Heart left ventricle (tissue), 16 donors: ENCODE results near the gene IQSEC1. TPM values are rescaled to one million over a fixed set of nuclear protein-coding genes. Genes with fewer than 3 reads are reported as not detected.

Experiments used
- ATAC-seq, 4 donors: fragments of 200-7000 bp; cut with Tn5 transposase; one replicate each; pipeline ENCODE4 v1.9.1; 2020 to 2022; ENCODE audit warnings: moderate library complexity in 4 of 4, mild to moderate bottlenecking in 3 of 4, moderate number of reproducible peaks in 1 of 4
- DNase-seq, 5 donors: peaks; one replicate each; pipeline ENCODE4 v3.0.0-alpha.2; 2020
- H3K27ac ChIP-seq, 12 donors: fragments of 200-600 bp; sonication (generic) in 4 of 12; one replicate each; pipeline versions ENCODE4 v1.5.0 to v1.8.0; 2016 to 2022; ENCODE audit warnings: mild to moderate bottlenecking in 2 of 12
- H3K27me3 ChIP-seq, 9 donors: fragments of 200-600 bp; sonication (generic) in 2 of 9; one replicate each; pipeline versions ENCODE4 v1.5.1 to v1.8.0; 2016 to 2022; ENCODE audit warnings: mild to moderate bottlenecking in 3 of 9
- H3K36me3 ChIP-seq, 9 donors: fragments of 200-600 bp; sonication (generic) in 2 of 9; one replicate each; pipeline versions ENCODE4 v1.5.0 to v1.8.0; 2018 to 2022; ENCODE audit warnings: mild to moderate bottlenecking in 2 of 9
- H3K4me1 ChIP-seq, 12 donors: fragments of 200-600 bp; sonication (generic) in 4 of 12; one replicate each; pipeline versions ENCODE4 v1.5.0 to v1.8.0; 2016 to 2022; ENCODE audit warnings: mild to moderate bottlenecking in 3 of 12
- H3K4me3 ChIP-seq, 12 donors: fragments of 200-600 bp; sonication (generic) in 4 of 12; one replicate each; pipeline versions ENCODE4 v1.5.0 to v1.8.0; 2017 to 2022; ENCODE audit warnings: mild to moderate bottlenecking in 9 of 12, moderate library complexity in 4 of 12
- H3K9me3 ChIP-seq, 12 donors: fragments of 200-600 bp; sonication (generic) in 4 of 12; one replicate each; pipeline versions ENCODE4 v1.5.0 to v1.8.0; 2016 to 2022; ENCODE audit warnings: mild to moderate bottlenecking in 1 of 12
- POLR2A ChIP-seq, 2 donors: fragments of 450-650 bp; IDR thresholded peaks; one replicate each; pipeline ENCODE4 v1.6.1; 2017; ENCODE audit warnings: antibody characterized with exemption in 2 of 2, mild to moderate bottlenecking in 2 of 2, moderate library complexity in 2 of 2
- WGBS, 4 donors: extraction: QIAGEN DNeasy Blood & Tissue Kit in 2 of 4; methylation state at CpG; one replicate each; pipeline versions ENCODE4 v1.1.5 to v1.1.7; 2013 to 2018; 5-methylcytosine and 5-hydroxymethylcytosine counted together
- intact Hi-C, 10 donors: fragments of 100-400 bp; cut with DNase I; formaldehyde crosslinking; loops; one replicate each; pipeline versions ENCODE4 v1.11.1 to v1.14.2; 2022
- polyA plus RNA-seq, 2 donors: library from polyadenylated mRNA; stranded (reverse); fragments of 200-250 nt; gene quantifications; one replicate each; pipeline ENCODE4 v1.2.3, GENCODE V29; 2013
- total RNA-seq, 9 donors: library from RNA; depleted of rRNA in 2 of 9; stranded (reverse); fragments of >200 nt in 2 of 9; fragmentation: NEBNext Ultra II Directional in 3 of 9; extraction: Animal tissue kit (Norgen Biotek cat#: 25700) in 3 of 9; gene quantifications; one replicate each; pipeline versions ENCODE4 v1.1.0 to v1.2.4, GENCODE V29; 2016 to 2023
- TF ChIP-seq, protein P1 (sequence below), 12 donors: fragments of 200-600 bp; sonication (generic) in 4 of 12; IDR thresholded peaks; one replicate each; pipeline versions ENCODE4 v1.5.0 to v1.8.0; 2018 to 2022; ENCODE audit warnings: antibody characterized with exemption in 12 of 12, mild to moderate bottlenecking in 5 of 12
- donor health status: ischemic (EF 13 %, LVEDD 7.1; RV severe dilation, severe dysfunction).
- donor health status: healthy with polysubstance abuse.
- donor health status: DM: no; HTN: yes; CAD: no.
- donor health status: DM: no; HTN: no; CAD: no.
- donor health status: ischemic (EF 25% LVEDD 6.9; RV normal size, moderate dysfunction).
- donor health status: ischemic (EF 25% LVEDD 5.7; RV mildly dilated, moderate dysfunction).
- donor health status: healthy.
- donor health status: DM: yes; HTN: yes; CAD: no.
- donor health status: ischemic (EF 35%, LVEDD 5.7; RV mildly dilated, moderate dysfunction).
- donor health status: nonischemic (EF 11% LVEDD 7.7; RV severe dilation, severe dysfunction).
- donor health status: DM: yes; HTN: yes; CAD: no.
- donor health status: PGD.
- donor health status: ischemic (EF 29% LVEDD 5.4; RV normal size, mild dysfunction).
- donor health status: nonischemic (EF 23%, LVEDD 6.1; RV moderate dilation, normal function).

IQSEC1 gene
- total and polyA plus RNA-seq, 11 donors: 28.8 to 79.1 (median 62.2) TPM

DNA sequence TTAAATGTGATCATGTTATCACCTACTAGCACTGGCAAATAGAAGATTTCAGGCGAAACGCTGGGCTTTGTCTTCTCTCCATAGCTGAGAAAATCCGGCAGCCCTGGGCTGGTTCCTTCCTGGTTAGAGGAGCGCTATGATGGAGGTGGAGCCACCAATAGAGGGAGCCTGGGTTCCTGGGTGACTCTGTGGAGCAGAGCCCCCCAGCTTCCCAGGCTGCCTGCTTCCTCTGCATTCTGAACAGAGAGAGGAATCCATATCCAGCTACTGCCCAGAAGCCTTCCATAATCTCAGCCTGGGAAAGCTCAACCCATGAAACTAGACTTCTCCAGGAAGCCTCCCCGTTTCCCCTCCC, 32.6 kb upstream of the IQSEC1 start:
- H3K27ac ChIP-seq: no peak overlapping the region
- H3K4me3 ChIP-seq: no peak overlapping the region
- H3K36me3 ChIP-seq: no peaks in the 10 kb centered on the region
- intact Hi-C loops: no loop called here
- TF ChIP-seq, protein P1, sequence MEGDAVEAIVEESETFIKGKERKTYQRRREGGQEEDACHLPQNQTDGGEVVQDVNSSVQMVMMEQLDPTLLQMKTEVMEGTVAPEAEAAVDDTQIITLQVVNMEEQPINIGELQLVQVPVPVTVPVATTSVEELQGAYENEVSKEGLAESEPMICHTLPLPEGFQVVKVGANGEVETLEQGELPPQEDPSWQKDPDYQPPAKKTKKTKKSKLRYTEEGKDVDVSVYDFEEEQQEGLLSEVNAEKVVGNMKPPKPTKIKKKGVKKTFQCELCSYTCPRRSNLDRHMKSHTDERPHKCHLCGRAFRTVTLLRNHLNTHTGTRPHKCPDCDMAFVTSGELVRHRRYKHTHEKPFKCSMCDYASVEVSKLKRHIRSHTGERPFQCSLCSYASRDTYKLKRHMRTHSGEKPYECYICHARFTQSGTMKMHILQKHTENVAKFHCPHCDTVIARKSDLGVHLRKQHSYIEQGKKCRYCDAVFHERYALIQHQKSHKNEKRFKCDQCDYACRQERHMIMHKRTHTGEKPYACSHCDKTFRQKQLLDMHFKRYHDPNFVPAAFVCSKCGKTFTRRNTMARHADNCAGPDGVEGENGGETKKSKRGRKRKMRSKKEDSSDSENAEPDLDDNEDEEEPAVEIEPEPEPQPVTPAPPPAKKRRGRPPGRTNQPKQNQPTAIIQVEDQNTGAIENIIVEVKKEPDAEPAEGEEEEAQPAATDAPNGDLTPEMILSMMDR (IDR thresholded peaks at IDR 0.05): no peak
- TF ChIP-seq POLR2A (IDR thresholded peaks at IDR 0.05): no peak
- H3K9me3 ChIP-seq: no peaks in the 10 kb centered on the region
- peaks cover 0 to 2% (median 0%) of the 10 kb centered on the region in 12 donors for H3K4me1 ChIP-seq
- no peak for ATAC-seq
- 81 to 89% (median 87%) methylated on average over 5 of the region's 5 CpGs for WGBS, 4 donors
- DNase-seq: peak in 2 of 5 donors; percentile 9 to 15
- H3K27me3 ChIP-seq: no peaks in the 10 kb centered on the region

DNA sequence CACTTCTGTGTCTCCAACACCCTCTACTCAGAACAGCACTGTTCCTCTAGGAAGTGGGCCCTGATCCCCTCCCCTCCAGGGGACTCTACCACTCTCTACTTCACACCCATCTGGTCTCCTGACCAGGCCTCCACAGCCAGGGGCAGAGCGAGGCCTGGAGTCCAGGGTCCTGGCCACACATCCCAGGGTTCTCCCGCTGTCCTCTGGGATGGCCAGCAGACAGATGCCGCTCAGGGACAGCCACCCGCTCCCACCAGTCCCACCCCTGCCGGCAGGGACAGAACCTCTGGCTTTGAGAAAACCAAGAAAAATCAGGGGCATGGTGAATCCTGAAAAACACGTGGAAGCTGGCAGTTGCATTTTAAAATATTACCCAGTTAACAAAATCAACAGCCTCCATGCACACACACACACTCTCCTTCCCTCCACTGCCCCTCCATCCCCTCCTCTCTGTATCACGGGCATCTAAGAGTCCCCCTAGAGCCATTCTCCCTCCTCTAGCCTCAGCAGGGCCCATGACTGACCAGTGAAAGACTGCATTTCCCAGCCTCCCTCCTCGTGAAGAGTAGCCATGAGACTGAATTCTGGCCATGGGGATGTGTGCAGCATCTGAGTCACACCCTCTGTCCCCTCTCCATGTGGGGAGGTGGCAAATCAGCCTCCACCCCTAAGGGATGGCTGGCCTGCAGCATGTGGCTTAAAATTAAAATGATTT, 32.1 kb upstream of the IQSEC1 start:
- ATAC-seq (no peak), DNase-seq (peak in 2 of 5 donors; percentile 9 to 22)
- Histone ChIP-seq H3K27ac (no peak overlapping the region), H3K4me3 (no peak overlapping the region), H3K4me1 (no peaks in the 10 kb centered on the region), H3K27me3 (no peaks in the 10 kb centered on the region), H3K36me3 (no peaks in the 10 kb centered on the region), H3K9me3 (no peaks in the 10 kb centered on the region)
- intact Hi-C loops: no loop called here
- WGBS, 4 donors: 90 to 94% (median 91%) methylated on average over 8 of the region's 8 CpGs
- no peak for TF ChIP-seq POLR2A (IDR thresholded peaks at IDR 0.05)

DNA sequence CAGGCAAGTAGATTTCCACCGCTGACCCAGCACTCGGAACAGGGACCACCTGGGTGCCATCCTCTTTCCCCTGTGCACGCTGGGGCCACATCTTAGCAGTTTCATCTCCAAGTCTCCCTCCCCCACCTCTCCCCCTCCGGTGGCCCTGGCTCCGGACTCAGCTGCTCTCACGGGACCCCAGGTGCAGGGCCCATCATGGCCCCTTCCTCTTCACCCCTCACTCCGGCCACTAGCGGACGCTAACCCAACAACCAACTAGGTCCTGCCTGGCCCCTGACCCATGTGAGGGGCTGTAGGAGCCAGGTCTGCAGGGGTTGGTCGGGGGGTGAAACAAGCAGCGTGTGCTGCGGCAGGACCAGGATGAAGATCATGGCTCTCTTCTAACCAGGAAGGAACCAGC, 31.3 kb upstream of the IQSEC1 start:
- intact Hi-C loops: no loop called here
- Histone ChIP-seq H3K4me3 (no peak overlapping the region), H3K4me1 (no peaks in the 10 kb centered on the region), H3K36me3 (no peaks in the 10 kb centered on the region), H3K27me3 (no peaks in the 10 kb centered on the region), H3K9me3 (no peaks in the 10 kb centered on the region), H3K27ac (no peak overlapping the region)
- WGBS, 4 donors: 82 to 88% (median 84%) methylated on average over 12 of the region's 12 CpGs
- ATAC-seq (no peak), DNase-seq (peak in 2 of 5 donors; percentile 16 to 20)
- TF ChIP-seq POLR2A (IDR thresholded peaks at IDR 0.05): no peak
- TF ChIP-seq, protein P1 (IDR thresholded peaks at IDR 0.05): no peak

DNA sequence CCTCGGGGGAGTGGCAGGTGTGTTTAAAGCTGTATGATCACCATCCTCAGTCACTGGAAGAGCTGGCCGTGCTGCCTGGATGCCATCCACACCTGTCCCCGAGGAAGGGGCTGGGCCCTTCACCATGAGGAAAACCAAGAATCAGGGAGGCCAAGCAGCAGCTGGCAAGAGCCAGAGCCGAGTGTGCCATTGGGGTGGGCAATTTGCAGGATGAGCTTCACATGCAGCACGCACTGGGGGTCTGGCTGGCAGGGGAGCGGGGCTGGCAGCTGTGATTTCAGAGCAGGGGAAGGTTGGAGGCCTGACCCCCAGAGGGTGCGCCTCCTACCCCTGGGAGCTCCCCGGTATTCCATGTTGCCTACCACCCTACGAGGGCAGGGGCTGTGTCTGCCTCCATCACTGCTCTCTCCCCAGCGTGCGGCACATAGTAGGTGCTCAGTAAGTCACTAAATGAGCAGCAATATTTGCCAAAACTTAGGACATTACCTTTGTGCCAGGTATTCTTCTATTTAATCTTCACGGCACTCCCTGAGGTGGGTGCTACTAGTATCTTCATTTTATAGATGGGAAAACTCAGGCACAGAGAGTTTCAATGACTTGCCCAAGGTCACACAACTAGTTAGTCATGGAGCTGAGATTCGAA, 30.3 kb upstream of the IQSEC1 start:
- intact Hi-C loops: no loop called here
- H3K4me3 ChIP-seq: no peak overlapping the region
- DNase-seq: peak in 2 of 5 donors; percentile 17 to 35
- WGBS, 4 donors: 88 to 91% (median 90%) methylated on average over 12 to 13 of the region's 13 CpGs
- no peak overlapping the region for H3K27ac ChIP-seq
- no peaks in the 10 kb centered on the region for H3K9me3 ChIP-seq
- no peaks in the 10 kb centered on the region for H3K27me3 ChIP-seq
- no peak for ATAC-seq
- H3K4me1 ChIP-seq: no peaks in the 10 kb centered on the region
- TF ChIP-seq POLR2A (IDR thresholded peaks at IDR 0.05): no peak
- TF ChIP-seq, protein P1 (IDR thresholded peaks at IDR 0.05): no peak
- no peaks in the 10 kb centered on the region for H3K36me3 ChIP-seq
